Breast epithelium (tissue), 4 donors: ENCODE results near the gene SRSF10. TPM values are rescaled to one million over a fixed set of nuclear protein-coding genes. Genes with fewer than 3 reads are reported as not detected.

Experiments
- DNase-seq, 2 donors: peaks; one replicate each; pipeline ENCODE4 v3.0.0-alpha.2; 2019; ENCODE audit warnings: low spot score in 2 of 2
- H3K27ac ChIP-seq, 2 donors: fragments of 200-600 bp; sonication (generic) in 1 of 2; one replicate each; pipeline ENCODE4 v1.5.1; 2016 to 2019; ENCODE audit warnings: mild to moderate bottlenecking in 1 of 2
- H3K27me3 ChIP-seq, 2 donors: fragments of 200-600 bp; sonication (generic) in 1 of 2; one replicate each; pipeline versions ENCODE4 v1.5.1 to v1.6.0; 2017 to 2019; ENCODE audit warnings: control low read depth in 1 of 2, mild to moderate bottlenecking in 1 of 2
- H3K36me3 ChIP-seq: fragments of 200-600 bp; one replicate; pipeline ENCODE4 v1.5.1; 2019
- H3K4me1 ChIP-seq, 2 donors: fragments of 200-600 bp; sonication (generic); one replicate each; pipeline ENCODE4 v1.5.1; 2016 to 2019; ENCODE audit warnings: control low read depth in 1 of 2
- H3K4me3 ChIP-seq, 3 donors: fragments of 200-600 bp; sonication (generic); 1 replicate in 2 of 3; 2 replicates in 1 of 3; pipeline ENCODE4 v1.5.1; 2016 to 2019; ENCODE audit warnings: mild to moderate bottlenecking in 3 of 3, moderate library complexity in 2 of 3
- H3K9me3 ChIP-seq, 2 donors: fragments of 200-600 bp; sonication (generic) in 1 of 2; one replicate each; pipeline ENCODE4 v1.5.1; 2016 to 2019; ENCODE audit warnings: control low read depth in 1 of 2
- CTCF ChIP-seq, 3 donors: fragments of 450-650 bp; IDR thresholded peaks; one replicate each; pipeline ENCODE4 v1.5.1; 2016 to 2017; ENCODE audit warnings: antibody characterized with exemption in 3 of 3, mild to moderate bottlenecking in 3 of 3, moderate library complexity in 3 of 3
- POLR2A ChIP-seq: fragments of 450-650 bp; IDR thresholded peaks from one replicate; pipeline ENCODE4 v1.6.1; 2016; ENCODE audit warnings: antibody characterized with exemption, mild to moderate bottlenecking, moderate library complexity
- POLR2AphosphoS5 ChIP-seq, 3 donors: sonication (generic); formaldehyde crosslinking; IDR thresholded peaks; one replicate each; pipeline ENCODE4 v1.6.1; 2017; ENCODE audit warnings: antibody characterized with exemption in 3 of 3
- intact Hi-C: fragments of 100-400 bp; cut with DNase I; formaldehyde crosslinking; loops from one replicate; pipeline ENCODE4 v1.15.1; 2023; ENCODE audit warnings: low total_unique reads
- total RNA-seq, 3 donors: library from RNA; depleted of rRNA; stranded (reverse); fragments of >200 nt; gene quantifications; one replicate each; pipeline ENCODE4 v1.1.0, GENCODE V29; 2016

The SRSF10 gene
- total RNA-seq, 3 donors from 2014 or later, result 99.4 to 156 (median 116) TPM

GRCh38 chr1:23914921-23915320 lies 65.2 kb downstream of the SRSF10 start:
- no peak for TF ChIP-seq POLR2AphosphoS5 (IDR thresholded peaks at IDR 0.05)
- TF ChIP-seq CTCF (IDR thresholded peaks at IDR 0.05), result no peak
- TF ChIP-seq POLR2A, result no peak
- Histone ChIP-seq H3K27me3 (no peaks in the 10 kb centered on the region), H3K9me3 (no peaks in the 10 kb centered on the region), H3K27ac (no peak overlapping the region), H3K4me3 (no peak overlapping the region), H3K4me1 (no peaks in the 10 kb centered on the region), H3K36me3 (no peaks in the 10 kb centered on the region)
- intact Hi-C loops, result no loop called here
- no peak for DNase-seq

Other genes with a start within 250 kb of the SRSF10 start
- 10 to 100 TPM; 30.3 to 61.9 (median 32.8) TPM for gene ELOA, start 236.9 kb downstream of the SRSF10 start, total RNA-seq
- 10 to 100 TPM; 46.9 to 62.8 (median 60.3) TPM for gene PITHD1, start 201.9 kb downstream of the SRSF10 start, total RNA-seq
- gene LYPLA2, start 189.2 kb downstream of the SRSF10 start, total RNA-seq, result 10 to 100 TPM; 31.8 to 52.8 (median 49.5) TPM
- gene GALE, start 179.6 kb downstream of the SRSF10 start, total RNA-seq, result 10 to 100 TPM in 2 of 3 donors, 1 to 10 TPM in 1; 9.9 to 31.2 (median 28.2) TPM
- 10 to 100 TPM; 31.7 to 42.4 (median 39.0) TPM for gene HMGCL, start 154.9 kb downstream of the SRSF10 start, total RNA-seq
- gene FUCA1, start 112.0 kb downstream of the SRSF10 start, total RNA-seq, result 10 to 100 TPM; 26.9 to 45.3 (median 44.2) TPM
- under 1 TPM in 1 of 3 donors, not detected in 2; under 0.01 TPM for gene CNR2, start 67.0 kb downstream of the SRSF10 start, total RNA-seq
- 100 to 1,000 TPM; 126 to 163 (median 134) TPM for gene PNRC2, start 20.5 kb downstream of the SRSF10 start, total RNA-seq
- gene MYOM3, start 131.8 kb upstream of the SRSF10 start, total RNA-seq, result under 1 TPM; 0.32 to 0.98 (median 0.59) TPM
- under 1 TPM in 2 of 3 donors, not detected in 1; 0.73 to 0.98 TPM for gene IL22RA1, start 162.8 kb upstream of the SRSF10 start, total RNA-seq
- 10 to 100 TPM in 1 of 3 donors, 1 to 10 TPM in 1, under 1 TPM in 1; under 0.01 to 10.7 (median 3.9) TPM for gene IFNLR1, start 207.0 kb upstream of the SRSF10 start, total RNA-seq